Mesenchymal stem cell (in vitro differentiated cells and primary cell): ENCODE measurements around the gene KIF26B.
A peak's percentile ranks its signal among the peaks of the same experiment; 100 is the strongest.
"Not testable (repeated sequence)": the region's sequence is repeated elsewhere in the genome, so short reads cannot be mapped to it uniquely, and the experiment has no call there.

ENCODE experiments used
- DNase-seq: peaks from one replicate; pipeline ENCODE4 v3.0.0-alpha.2; 2013
- H2AFZ ChIP-seq: one replicate; pipeline ENCODE4 v1.6.1; 2013; ENCODE audit warnings: low read depth, mild to moderate bottlenecking, control low read depth, inconsistent platforms, low read length, moderate library complexity
- H2AK5ac ChIP-seq: 2 replicates; pipeline ENCODE4 v1.6.1; 2013; ENCODE audit warnings: low read length, moderate library complexity, mild to moderate bottlenecking, inconsistent platforms; ENCODE audit not compliant: severe bottlenecking
- H2BK120ac ChIP-seq: one replicate; pipeline ENCODE4 v1.6.1; 2013; ENCODE audit warnings: low read depth, mild to moderate bottlenecking, inconsistent platforms, low read length, moderate library complexity
- H2BK12ac ChIP-seq, 2 experiments: one replicate each; pipeline ENCODE4 v1.6.1; 2013; ENCODE audit warnings: inconsistent platforms in 2 of 2, low read length in 2 of 2, mild to moderate bottlenecking in 2 of 2, moderate library complexity in 2 of 2, control low read depth in 1 of 2
- H2BK15ac ChIP-seq: one replicate; pipeline ENCODE4 v1.6.1; 2013; ENCODE audit warnings: mild to moderate bottlenecking, low read depth, inconsistent platforms; ENCODE audit not compliant: poor library complexity, severe bottlenecking
- H2BK5ac ChIP-seq: 2 replicates; pipeline ENCODE4 v1.6.1; 2013; ENCODE audit warnings: low read depth, mild to moderate bottlenecking, low read length, control low read depth, inconsistent platforms; ENCODE audit not compliant: poor library complexity, severe bottlenecking
- H3K14ac ChIP-seq, 2 experiments: one replicate each; pipeline ENCODE4 v1.6.1; 2013; ENCODE audit warnings: inconsistent platforms in 2 of 2, low read length in 2 of 2, control low read depth in 1 of 2, mild to moderate bottlenecking in 1 of 2, moderate library complexity in 1 of 2
- H3K18ac ChIP-seq, 2 experiments: one replicate each; pipeline ENCODE4 v1.6.1; 2013; ENCODE audit warnings: inconsistent platforms in 2 of 2, low read length in 2 of 2, control low read depth in 1 of 2, low read depth in 1 of 2, mild to moderate bottlenecking in 1 of 2
- H3K23ac ChIP-seq, 2 experiments: one replicate each; pipeline ENCODE4 v1.6.1; 2013; ENCODE audit warnings: inconsistent platforms in 2 of 2, low read length in 2 of 2, mild to moderate bottlenecking in 2 of 2, moderate library complexity in 2 of 2, control low read depth in 1 of 2
- H3K27ac ChIP-seq: 2 replicates; pipeline ENCODE4 v1.5.1; 2013; ENCODE audit warnings: mild to moderate bottlenecking, moderate library complexity, low read length, control low read depth, inconsistent platforms; ENCODE audit not compliant: poor library complexity, severe bottlenecking
- H3K27me3 ChIP-seq, 2 experiments: 2 replicates each; pipeline versions ENCODE4 v1.6.1 to v1.7.0; 2013; ENCODE audit warnings: low read length in 2 of 2, mild to moderate bottlenecking in 2 of 2, moderate library complexity in 2 of 2, control low read depth in 1 of 2, inconsistent platforms in 1 of 2; ENCODE audit not compliant: control insufficient read depth in 1 of 2, insufficient read depth in 1 of 2
- H3K36me3 ChIP-seq, 2 experiments: 2 replicates each; pipeline versions ENCODE4 v1.6.1 to v1.7.0; 2013; ENCODE audit warnings: low read length in 2 of 2, control low read depth in 1 of 2, inconsistent platforms in 1 of 2, low read depth in 1 of 2, mild to moderate bottlenecking in 1 of 2; ENCODE audit not compliant: insufficient read depth in 2 of 2, control insufficient read depth in 1 of 2
- H3K4ac ChIP-seq, 2 experiments: one replicate each; pipeline ENCODE4 v1.6.1; 2013; ENCODE audit warnings: inconsistent platforms in 2 of 2, low read length in 2 of 2, mild to moderate bottlenecking in 2 of 2, moderate library complexity in 2 of 2, control low read depth in 1 of 2, low read depth in 1 of 2
- H3K4me1 ChIP-seq: 2 replicates; pipeline ENCODE4 v1.6.1; 2013; ENCODE audit warnings: low read depth, low read length, control low read depth; ENCODE audit not compliant: control insufficient read depth, insufficient read depth
- H3K4me2 ChIP-seq: 2 replicates; pipeline ENCODE4 v1.6.1; 2013; ENCODE audit warnings: low read length, mild to moderate bottlenecking, inconsistent platforms; ENCODE audit not compliant: poor library complexity, severe bottlenecking
- H3K4me3 ChIP-seq, 2 experiments: 2 replicates each; pipeline versions ENCODE4 v1.5.1 to v1.7.0; 2013; ENCODE audit warnings: low read length in 2 of 2, mild to moderate bottlenecking in 2 of 2, control low read depth in 1 of 2, low read depth in 1 of 2; ENCODE audit not compliant: insufficient read depth in 1 of 2
- H3K79me1 ChIP-seq: replicated peaks from 2 replicates; pipeline ENCODE4 v1.6.1; 2013; ENCODE audit warnings: mild to moderate bottlenecking, control low read depth, low read length, inconsistent platforms; ENCODE audit not compliant: poor library complexity, severe bottlenecking
- H3K9ac ChIP-seq: 2 replicates; pipeline ENCODE4 v1.7.0; 2013; ENCODE audit warnings: mild to moderate bottlenecking, low read length, moderate library complexity
- H3K9me3 ChIP-seq: 2 replicates; pipeline ENCODE4 v1.7.0; 2013; ENCODE audit warnings: mild to moderate bottlenecking, low read length; ENCODE audit not compliant: control insufficient read depth
- H4K8ac ChIP-seq: one replicate; pipeline ENCODE4 v1.6.1; 2013; ENCODE audit warnings: inconsistent platforms, mild to moderate bottlenecking, low read length, moderate library complexity
- H4K91ac ChIP-seq: one replicate; pipeline ENCODE4 v1.6.1; 2013; ENCODE audit warnings: mild to moderate bottlenecking, low read length, inconsistent platforms
- WGBS: methylation state at CpG from one replicate; pipeline ENCODE4 v1.1.7; 2013; ENCODE audit warnings: mixed read lengths; 5-methylcytosine and 5-hydroxymethylcytosine counted together

KIF26B gene

DNA sequence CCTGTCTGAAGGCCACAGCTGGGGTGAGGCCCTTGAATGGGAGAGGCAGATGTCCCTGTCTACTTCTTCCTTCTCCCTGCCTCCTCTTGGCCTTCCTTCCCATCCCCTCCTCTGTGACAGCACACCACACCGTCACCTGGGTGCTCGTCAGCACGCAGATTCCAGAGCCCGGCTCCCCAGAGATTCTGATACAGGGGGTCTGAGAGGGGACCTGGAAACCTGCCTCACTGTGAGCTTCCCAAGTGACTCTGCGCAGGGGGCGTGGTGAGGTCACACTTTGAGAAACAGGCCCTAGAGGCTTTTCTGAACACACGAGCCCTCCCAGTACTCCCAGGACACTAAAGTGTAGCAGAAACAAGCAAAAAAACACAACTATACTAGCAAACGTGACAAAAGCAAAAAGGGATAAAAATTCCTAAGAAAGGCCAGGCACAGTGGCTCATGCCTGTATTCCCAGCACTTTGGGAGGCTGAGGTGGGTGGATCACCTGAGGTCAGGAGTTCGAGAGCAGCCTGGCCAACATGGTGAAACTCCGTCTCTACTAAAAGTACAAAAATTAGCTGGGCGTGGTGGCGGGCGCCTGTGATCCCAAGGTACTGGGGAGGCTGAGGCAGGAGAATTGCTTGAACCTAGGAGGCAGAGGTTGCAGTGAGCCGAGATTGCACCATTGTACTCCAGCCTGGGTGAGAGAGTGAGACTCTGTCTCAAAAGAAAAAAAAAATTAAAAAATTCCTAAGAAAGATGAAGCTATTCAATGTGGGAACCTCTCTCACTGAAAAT, 201.3 kb downstream of the KIF26B start:
- not testable (repeated sequence) for H3K27me3 ChIP-seq, H2AK5ac ChIP-seq, H3K79me1 ChIP-seq, H3K14ac ChIP-seq, H2BK5ac ChIP-seq, H3K23ac ChIP-seq, H2BK12ac ChIP-seq, H3K4me2 ChIP-seq, DNase-seq, H3K9me3 ChIP-seq, H4K91ac ChIP-seq, H3K18ac ChIP-seq, H3K9ac ChIP-seq, H2AFZ ChIP-seq, H2BK15ac ChIP-seq, H3K4me3 ChIP-seq, H3K36me3 ChIP-seq, H3K4ac ChIP-seq, H3K4me1 ChIP-seq, H4K8ac ChIP-seq, H2BK120ac ChIP-seq, H3K27ac ChIP-seq
- 89% methylated on average over 9 of the region's 14 CpGs for WGBS

DNA sequence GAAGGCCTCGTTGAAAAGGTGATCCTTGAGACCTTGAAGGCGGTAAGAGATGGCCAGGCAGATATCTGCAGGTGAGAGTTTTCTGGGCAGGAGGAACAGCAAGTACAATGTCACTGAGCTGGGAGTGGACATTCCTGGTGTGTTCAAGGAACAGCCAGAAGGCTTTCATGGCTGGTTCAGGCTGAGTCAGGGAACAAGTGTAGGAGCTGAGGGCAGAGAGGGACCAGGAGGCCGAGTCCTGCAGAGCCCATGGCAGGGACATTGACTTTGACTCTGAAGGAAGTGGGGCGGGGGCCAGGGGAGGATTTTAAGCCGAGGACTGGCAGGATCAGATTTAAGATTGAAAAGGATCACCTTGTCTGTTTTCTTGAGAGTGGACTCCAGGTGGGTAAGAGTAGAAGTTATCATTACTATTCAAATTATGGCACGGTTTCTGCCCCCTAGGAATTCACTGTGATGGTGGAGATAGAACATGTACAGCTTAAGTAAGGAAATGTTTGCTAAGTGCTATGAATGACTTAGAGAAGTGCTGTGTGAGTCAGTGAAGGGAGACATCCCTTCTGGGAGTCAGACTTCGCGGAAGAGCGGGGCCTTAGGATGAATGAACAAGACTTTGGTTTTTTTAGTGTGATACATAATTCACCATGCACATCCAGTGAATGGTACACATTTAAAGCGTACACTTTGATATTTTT, 202.3 kb downstream of the KIF26B start:
- no peak overlapping the region for H3K14ac ChIP-seq
- no peak overlapping the region for H2BK120ac ChIP-seq
- no peak overlapping the region for H3K4me2 ChIP-seq
- H2BK5ac ChIP-seq = no peak overlapping the region
- peaks cover 2% of the 10 kb centered on the region for H3K4me1 ChIP-seq
- H3K9me3 ChIP-seq = peaks cover 3% of the 10 kb centered on the region
- H2BK12ac ChIP-seq = no peak overlapping the region
- DNase-seq = no peak
- H3K27ac ChIP-seq = no peak overlapping the region
- no peak overlapping the region for H4K8ac ChIP-seq
- no peaks in the 10 kb centered on the region for H3K36me3 ChIP-seq
- no peak overlapping the region for H4K91ac ChIP-seq
- H3K23ac ChIP-seq = no peak overlapping the region
- H3K79me1 ChIP-seq = no peaks in the 10 kb centered on the region
- H2AK5ac ChIP-seq = no peak overlapping the region
- H3K4me3 ChIP-seq = no peak overlapping the region
- WGBS = 92% methylated on average over 9 of the region's 10 CpGs
- H2AFZ ChIP-seq = no peak overlapping the region
- H3K9ac ChIP-seq = no peak overlapping the region
- H3K27me3 ChIP-seq = peaks cover 0 to 6% of the 10 kb centered on the region in 2 experiments
- peak overlapping the region in 1 of 2 experiments; percentile 4 for H3K18ac ChIP-seq
- H2BK15ac ChIP-seq = no peak overlapping the region
- H3K4ac ChIP-seq = no peak overlapping the region

DNA sequence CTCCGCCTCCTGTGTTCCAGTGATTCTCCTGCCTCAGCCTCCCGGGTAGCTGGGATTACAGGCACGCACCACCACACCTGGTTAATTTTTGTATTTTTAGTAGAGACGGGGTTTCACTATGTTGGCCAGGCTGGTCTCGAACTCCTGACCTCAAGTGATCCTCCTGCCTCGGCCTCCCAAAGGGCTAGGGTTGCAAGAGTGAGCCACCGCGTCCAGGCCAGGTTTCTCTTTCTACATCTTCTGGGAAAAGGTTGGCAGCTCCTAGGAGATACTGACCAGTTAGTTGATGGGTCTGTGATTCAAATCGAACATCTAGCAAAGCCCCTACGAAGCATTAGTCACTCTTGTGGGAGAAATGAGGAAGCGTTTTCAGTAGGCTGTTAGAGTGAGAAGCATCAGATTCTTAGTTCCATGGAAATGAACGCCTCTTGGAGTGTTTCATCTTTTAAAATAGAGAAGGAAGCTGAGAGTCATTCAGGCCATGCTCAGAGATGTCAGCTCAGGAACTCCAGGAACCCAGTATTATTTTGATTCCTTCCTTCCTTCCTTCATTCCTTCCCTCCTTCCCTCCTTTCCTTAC, 204.4 kb downstream of the KIF26B start:
- not testable (repeated sequence) for H3K27me3 ChIP-seq, H3K27ac ChIP-seq, H2BK12ac ChIP-seq, H2AFZ ChIP-seq, H3K4me1 ChIP-seq, H3K9me3 ChIP-seq, H2BK120ac ChIP-seq, H3K14ac ChIP-seq, H2BK5ac ChIP-seq, H3K79me1 ChIP-seq, H3K4ac ChIP-seq, H3K23ac ChIP-seq, H3K9ac ChIP-seq, H2BK15ac ChIP-seq, H4K91ac ChIP-seq, DNase-seq, H2AK5ac ChIP-seq, H4K8ac ChIP-seq, H3K36me3 ChIP-seq, H3K4me2 ChIP-seq, H3K4me3 ChIP-seq, H3K18ac ChIP-seq
- WGBS = 93% methylated on average over 12 of the region's 12 CpGs

DNA sequence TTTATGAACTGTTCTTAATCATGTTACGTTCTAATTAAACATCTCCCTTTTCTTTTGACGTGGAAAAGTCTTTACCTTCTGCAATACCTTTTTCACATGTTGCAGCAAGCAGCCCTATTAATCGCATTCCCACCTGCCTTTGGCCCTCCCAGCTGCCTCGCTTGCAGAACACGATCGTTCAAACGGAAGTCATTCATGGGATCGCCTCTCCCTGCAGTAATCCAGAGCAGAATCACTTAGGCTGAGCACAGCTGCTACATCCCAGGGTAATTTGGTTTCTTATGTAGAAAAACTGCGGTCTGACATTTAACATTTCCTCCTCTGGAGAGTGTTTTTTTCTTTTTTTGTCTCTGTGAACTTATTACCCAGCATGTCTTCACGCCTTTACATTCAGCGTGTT, 206.3 kb downstream of the KIF26B start:
- 96% methylated on average over 10 of the region's 11 CpGs for WGBS
- Histone ChIP-seq H3K4me3 (no peak overlapping the region), H3K23ac (no peak overlapping the region), H2BK120ac (no peak overlapping the region), H2BK15ac (no peak overlapping the region), H4K91ac (no peak overlapping the region), H3K9me3 (peaks cover 3% of the 10 kb centered on the region), H3K79me1 (no peaks in the 10 kb centered on the region), H4K8ac (no peak overlapping the region), H3K4me2 (no peak overlapping the region), H3K4ac (no peak overlapping the region), H2BK5ac (no peak overlapping the region), H3K14ac (no peak overlapping the region), H3K36me3 (no peaks in the 10 kb centered on the region), H3K27ac (no peak overlapping the region), H3K4me1 (peaks cover 2% of the 10 kb centered on the region), H3K9ac (no peak overlapping the region), H3K27me3 (no peaks in the 10 kb centered on the region), H3K18ac (no peak overlapping the region), H2BK12ac (no peak overlapping the region), H2AK5ac (no peak overlapping the region), H2AFZ (no peak overlapping the region)
- DNase-seq = no peak
